Measurements from ENCODE around the gene NDUFC2. TPM values are rescaled to one million over a fixed set of nuclear protein-coding genes. Genes with fewer than 3 reads are reported as not detected.
"Not testable (repeated sequence)": the region's sequence is repeated elsewhere in the genome, so short reads cannot be mapped to it uniquely, and the experiment has no call there.

Gene NDUFC2
- total and polyA plus RNA-seq, 8 donors: 53.6 to 336 (median 119) TPM; not detected in 1

DNA sequence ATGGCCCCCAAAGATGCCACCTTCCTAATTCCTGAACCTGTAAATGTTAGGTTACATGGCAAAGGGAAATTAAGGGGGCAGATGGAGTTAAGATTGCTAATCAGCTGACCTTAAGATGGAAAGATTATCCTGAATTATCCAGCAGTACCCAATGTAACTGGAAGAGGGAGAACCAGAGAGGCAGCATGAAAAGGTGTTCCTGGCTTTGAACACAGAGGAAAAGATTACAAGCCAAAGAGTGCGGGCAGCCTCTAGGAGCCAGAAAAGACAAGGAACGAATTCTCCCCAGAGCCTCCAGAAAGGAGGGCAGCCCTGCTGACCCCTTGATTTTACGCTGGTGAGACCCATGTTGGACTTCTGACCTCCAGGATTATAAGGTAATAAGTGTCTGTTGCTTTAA is 31.1 kb downstream of the NDUFC2 start:
- H3K27me3 ChIP-seq: no peaks in the 10 kb centered on the region
- H3K27ac ChIP-seq: no peak overlapping the region
- no peak overlapping the region for H3K4me3 ChIP-seq
- no peak for DNase-seq
- H3K36me3 ChIP-seq: no peaks in the 10 kb centered on the region
- intact Hi-C loops (cut with DNase I; ENCODE audit: low total_unique reads): no loop called here
- H3K9me3 ChIP-seq: no peaks in the 10 kb centered on the region
- TF ChIP-seq POLR2AphosphoS5 (IDR thresholded peaks at IDR 0.05): no peak
- WGBS, 5 donors: 62 to 77% (median 74%) methylated on average over 3 of the region's 3 CpGs
- H3K4me1 ChIP-seq: peaks cover 11 to 21% (median 14%) of the 10 kb centered on the region in 4 donors

GRCh38 chr11:78046486-78046854 is 33.2 kb downstream of the NDUFC2 start:
- TF ChIP-seq, protein P1, sequence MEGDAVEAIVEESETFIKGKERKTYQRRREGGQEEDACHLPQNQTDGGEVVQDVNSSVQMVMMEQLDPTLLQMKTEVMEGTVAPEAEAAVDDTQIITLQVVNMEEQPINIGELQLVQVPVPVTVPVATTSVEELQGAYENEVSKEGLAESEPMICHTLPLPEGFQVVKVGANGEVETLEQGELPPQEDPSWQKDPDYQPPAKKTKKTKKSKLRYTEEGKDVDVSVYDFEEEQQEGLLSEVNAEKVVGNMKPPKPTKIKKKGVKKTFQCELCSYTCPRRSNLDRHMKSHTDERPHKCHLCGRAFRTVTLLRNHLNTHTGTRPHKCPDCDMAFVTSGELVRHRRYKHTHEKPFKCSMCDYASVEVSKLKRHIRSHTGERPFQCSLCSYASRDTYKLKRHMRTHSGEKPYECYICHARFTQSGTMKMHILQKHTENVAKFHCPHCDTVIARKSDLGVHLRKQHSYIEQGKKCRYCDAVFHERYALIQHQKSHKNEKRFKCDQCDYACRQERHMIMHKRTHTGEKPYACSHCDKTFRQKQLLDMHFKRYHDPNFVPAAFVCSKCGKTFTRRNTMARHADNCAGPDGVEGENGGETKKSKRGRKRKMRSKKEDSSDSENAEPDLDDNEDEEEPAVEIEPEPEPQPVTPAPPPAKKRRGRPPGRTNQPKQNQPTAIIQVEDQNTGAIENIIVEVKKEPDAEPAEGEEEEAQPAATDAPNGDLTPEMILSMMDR (IDR thresholded peaks at IDR 0.05): peak in 1 of 7 experiments; percentile 51
- TF ChIP-seq POLR2A (IDR thresholded peaks at IDR 0.05): no peak
- WGBS, 5 donors: 17 to 26% (median 23%) methylated on average over 6 of the region's 6 CpGs
- Histone ChIP-seq H3K27me3 (no peaks in the 10 kb centered on the region), H3K27ac (peak overlapping the region in 3 of 5 donors; percentile 71 to 79 (median 79)), H3K36me3 (no peaks in the 10 kb centered on the region), H3K4me1 (peaks cover 11 to 21% (median 14%) of the 10 kb centered on the region in 4 donors), H3K4me3 (peak overlapping the region in 2 of 4 donors; percentile 44 to 50), H3K9me3 (no peaks in the 10 kb centered on the region)
- no peak for DNase-seq
- intact Hi-C loops (cut with DNase I; ENCODE audit: low total_unique reads): no loop called here

- Histone ChIP-seq H3K27ac (peak overlapping the region; percentile 71 to 83 (median 79)), H3K4me1 (peaks cover 12 to 23% (median 14%) of the 10 kb centered on the region in 4 donors), H3K4me3 (peak overlapping the region; percentile 43 to 51 (median 47)), H3K36me3 (no peaks in the 10 kb centered on the region), H3K9me3 (no peaks in the 10 kb centered on the region), H3K27me3 (no peaks in the 10 kb centered on the region)
- intact Hi-C loops (cut with DNase I; ENCODE audit: low total_unique reads): no loop called here
- TF ChIP-seq POLR2AphosphoS5 (IDR thresholded peaks at IDR 0.05) (peak; percentile 23 to 87 (median 75)), POLR2A (IDR thresholded peaks at IDR 0.05) (no peak), EP300 (IDR thresholded peaks at IDR 0.05) (no peak)
- TF ChIP-seq, protein P1 (IDR thresholded peaks at IDR 0.05): peak in 6 of 7 experiments; percentile 41 to 99 (median 94)
- peak; percentile 89 to 92 for DNase-seq
- 1 to 6% (median 4%) methylated on average over 16 to 28 of the region's 28 CpGs for WGBS, 5 donors
Measured at GRCh38 chr11:78045851-78046485, 33.7 kb downstream of the NDUFC2 start.

DNA sequence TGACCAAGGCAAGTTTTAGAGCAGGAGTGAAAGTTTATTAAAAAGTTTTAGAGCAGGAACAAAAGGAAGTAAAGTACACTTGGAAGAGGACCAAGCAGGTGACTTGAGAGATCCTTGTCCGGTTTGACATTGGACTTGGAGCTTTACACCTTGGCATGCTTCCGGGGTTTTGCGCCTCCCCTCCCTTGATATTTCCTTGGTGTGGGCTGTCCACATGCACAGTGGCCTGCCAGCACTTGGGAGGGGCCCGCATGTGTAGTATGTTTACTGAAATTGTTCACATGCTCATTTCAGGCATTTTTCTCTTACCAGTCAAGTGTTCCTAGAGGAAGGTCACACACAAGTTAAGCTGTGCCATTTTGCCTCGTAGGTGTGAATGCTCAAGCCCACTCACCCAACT is 35.0 kb downstream of the NDUFC2 start:
- TF ChIP-seq, protein P1 (IDR thresholded peaks at IDR 0.05): no peak
- peak in 2 of 3 donors; percentile 57 to 87 for TF ChIP-seq POLR2AphosphoS5 (IDR thresholded peaks at IDR 0.05)
- no peaks in the 10 kb centered on the region for H3K9me3 ChIP-seq
- H3K27ac ChIP-seq: peak overlapping the region; percentile 71 to 83 (median 79)
- no peak overlapping the region for H3K4me3 ChIP-seq
- H3K4me1 ChIP-seq: peaks cover 23 to 36% (median 27%) of the 10 kb centered on the region in 4 donors
- H3K27me3 ChIP-seq: no peaks in the 10 kb centered on the region
- DNase-seq: peak in 1 of 2 donors; percentile 95
- WGBS, 5 donors: 22 to 71% (median 43%) methylated on average over 5 of the region's 5 CpGs
- intact Hi-C loops (cut with DNase I; ENCODE audit: low total_unique reads): no loop called here
- H3K36me3 ChIP-seq: no peaks in the 10 kb centered on the region

GRCh38 chr11:78041843-78042440 is 37.7 kb downstream of the NDUFC2 start:
- no peaks in the 10 kb centered on the region for H3K9me3 ChIP-seq
- H3K27ac ChIP-seq: no peak overlapping the region
- no peak overlapping the region for H3K4me3 ChIP-seq
- H3K4me1 ChIP-seq: peaks cover 49 to 62% (median 53%) of the 10 kb centered on the region in 4 donors
- no peaks in the 10 kb centered on the region for H3K36me3 ChIP-seq
- H3K27me3 ChIP-seq: no peaks in the 10 kb centered on the region
- no peak for DNase-seq
- 94 to 97% (median 95%) methylated on average over 14 of the region's 14 CpGs for WGBS, 5 donors
- intact Hi-C loops (cut with DNase I; ENCODE audit: low total_unique reads): no loop called here
- TF ChIP-seq, protein P1 (IDR thresholded peaks at IDR 0.05): no peak

GRCh38 chr11:78041380-78041719 is 38.3 kb downstream of the NDUFC2 start:
- intact Hi-C loops (cut with DNase I; ENCODE audit: low total_unique reads); DNase-seq; H3K4me3 ChIP-seq; H3K36me3 ChIP-seq; H3K9me3 ChIP-seq; H3K27me3 ChIP-seq: not testable (repeated sequence)
- WGBS, 5 donors: 93 to 99% (median 98%) methylated on average over 8 of the region's 8 CpGs
- Histone ChIP-seq H3K4me1 (peaks cover 53 to 64% (median 56%) of the 10 kb centered on the region in 4 donors), H3K27ac (peak overlapping the region in 1 of 5 donors; percentile 85)

All from stomach (tissue), 9 donors.